ENCODE results near the gene ADH5. TPM values are rescaled to one million over a fixed set of nuclear protein-coding genes. Genes with fewer than 3 reads are reported as not detected.

ADH5 gene
- total and polyA plus RNA-seq, 10 of the 15 experiments (the other 5 are each of a cell fraction or from before 2014, with no cell fraction given): 48.5 to 159 (median 95.3) TPM

DNA sequence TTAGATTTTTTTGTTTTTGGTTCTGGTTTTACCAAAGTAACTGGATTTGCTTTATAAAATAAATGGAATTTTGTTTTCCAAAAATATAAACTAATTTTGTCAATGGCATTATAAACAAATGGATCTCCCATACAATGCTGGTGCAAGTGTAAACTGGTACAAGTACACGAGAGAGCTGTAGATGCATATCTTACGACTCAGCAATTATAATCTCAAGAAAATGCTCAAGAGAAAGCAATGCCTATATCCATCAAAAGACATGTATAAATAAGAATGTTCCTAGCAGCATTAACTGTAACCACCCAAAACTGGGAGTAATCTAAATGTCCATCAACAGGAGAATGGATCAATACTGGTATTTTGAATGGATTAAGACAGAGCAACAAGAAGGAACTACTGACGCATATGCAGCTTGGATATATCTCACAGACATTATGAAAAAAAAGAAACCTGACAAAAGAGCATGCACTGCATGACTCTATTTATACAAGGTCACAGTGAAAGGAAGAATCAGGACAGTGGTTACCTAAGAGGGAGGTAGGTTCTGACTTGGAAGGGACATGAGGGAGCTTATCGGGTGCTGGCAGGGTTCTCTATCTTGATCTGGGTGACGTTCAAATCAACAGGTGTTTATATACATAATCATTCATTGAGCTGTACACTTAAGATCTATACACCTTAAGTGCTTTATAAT is 9.5 kb downstream of the ADH5 start:
- ChIA-PET POLR2A (interaction anchor here (1.1 kb wide), 1 partner anchor 10 kb away, joined by 3 read pairs; the partner anchor contains the start of gene ADH5), RAD21 (ENCODE audit: unreplicated experiment) (no interaction called here), SMC1A (ENCODE audit: uncharacterized antibody, unreplicated experiment) (no interaction called here), CTCF (interaction anchor here (2.1 kb wide), 1 partner anchor 23 kb away, joined by 9 read pairs; no protein-coding TSS in a partner anchor)
- no peak overlapping the region for H3K4me3 ChIP-seq
- H3K4me1 ChIP-seq (ENCODE audit: control insufficient read depth, insufficient read depth, low read length): no peaks in the 10 kb centered on the region
- in situ Hi-C loops (cut with MboI) (loop anchor here (25.0 kb wide), 1 partner anchor 858 kb away; the partner anchor contains the start of gene DNAJB14), intact Hi-C loops (cut with micrococcal nuclease; ENCODE audit: unreplicated experiment) (no loop called here)
- no peaks in the 10 kb centered on the region for H3K9me3 ChIP-seq (replicated peaks; ENCODE audit: control insufficient read depth, insufficient read depth, low read length)
- TF ChIP-seq SMARCA5 (IDR thresholded peaks at IDR 0.05): no peak
- no peak for TF ChIP-seq ZNF24 (IDR thresholded peaks at IDR 0.05)
- no peak for TF ChIP-seq SIN3A (IDR thresholded peaks at IDR 0.05; ENCODE audit: low read depth, low read length)
- TF ChIP-seq, protein P1, sequence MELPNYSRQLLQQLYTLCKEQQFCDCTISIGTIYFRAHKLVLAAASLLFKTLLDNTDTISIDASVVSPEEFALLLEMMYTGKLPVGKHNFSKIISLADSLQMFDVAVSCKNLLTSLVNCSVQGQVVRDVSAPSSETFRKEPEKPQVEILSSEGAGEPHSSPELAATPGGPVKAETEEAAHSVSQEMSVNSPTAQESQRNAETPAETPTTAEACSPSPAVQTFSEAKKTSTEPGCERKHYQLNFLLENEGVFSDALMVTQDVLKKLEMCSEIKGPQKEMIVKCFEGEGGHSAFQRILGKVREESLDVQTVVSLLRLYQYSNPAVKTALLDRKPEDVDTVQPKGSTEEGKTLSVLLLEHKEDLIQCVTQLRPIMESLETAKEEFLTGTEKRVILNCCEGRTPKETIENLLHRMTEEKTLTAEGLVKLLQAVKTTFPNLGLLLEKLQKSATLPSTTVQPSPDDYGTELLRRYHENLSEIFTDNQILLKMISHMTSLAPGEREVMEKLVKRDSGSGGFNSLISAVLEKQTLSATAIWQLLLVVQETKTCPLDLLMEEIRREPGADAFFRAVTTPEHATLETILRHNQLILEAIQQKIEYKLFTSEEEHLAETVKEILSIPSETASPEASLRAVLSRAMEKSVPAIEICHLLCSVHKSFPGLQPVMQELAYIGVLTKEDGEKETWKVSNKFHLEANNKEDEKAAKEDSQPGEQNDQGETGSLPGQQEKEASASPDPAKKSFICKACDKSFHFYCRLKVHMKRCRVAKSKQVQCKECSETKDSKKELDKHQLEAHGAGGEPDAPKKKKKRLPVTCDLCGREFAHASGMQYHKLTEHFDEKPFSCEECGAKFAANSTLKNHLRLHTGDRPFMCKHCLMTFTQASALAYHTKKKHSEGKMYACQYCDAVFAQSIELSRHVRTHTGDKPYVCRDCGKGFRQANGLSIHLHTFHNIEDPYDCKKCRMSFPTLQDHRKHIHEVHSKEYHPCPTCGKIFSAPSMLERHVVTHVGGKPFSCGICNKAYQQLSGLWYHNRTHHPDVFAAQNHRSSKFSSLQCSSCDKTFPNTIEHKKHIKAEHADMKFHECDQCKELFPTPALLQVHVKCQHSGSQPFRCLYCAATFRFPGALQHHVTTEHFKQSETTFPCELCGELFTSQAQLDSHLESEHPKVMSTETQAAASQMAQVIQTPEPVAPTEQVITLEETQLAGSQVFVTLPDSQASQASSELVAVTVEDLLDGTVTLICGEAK (IDR thresholded peaks at IDR 0.05; ENCODE audit: borderline replicate concordance): no peak
- TF ChIP-seq POLR2AphosphoS2 (IDR thresholded peaks at IDR 0.05; ENCODE audit: low read depth, low read length): no peak
- H3K9ac ChIP-seq (ENCODE audit: control insufficient read depth, insufficient read depth, low read length): no peak overlapping the region
- TSS peak; percentile 4 for BruUV-seq (replicated peaks)
- H4K20me1 ChIP-seq (ENCODE audit: control insufficient read depth, insufficient read depth): no peaks in the 10 kb centered on the region
- WGBS (ENCODE audit: insufficient coverage, insufficient replicate concordance, low lambda C conversion rate, missing lambda C conversion rate): 94% methylated on average over 5 of the region's 5 CpGs
- H2AFZ ChIP-seq (ENCODE audit: control insufficient read depth, low read depth, low read length): no peak overlapping the region
- H3K79me2 ChIP-seq (ENCODE audit: control insufficient read depth, insufficient read depth, low read length): no peaks in the 10 kb centered on the region
- peaks cover 3 to 22% of the 10 kb centered on the region in 2 experiments for H3K36me3 ChIP-seq (ENCODE audit: control insufficient read depth in 2 of 2, insufficient read depth in 2 of 2, low read length in 1 of 2)
- FAIRE-seq: no peak
- no peak overlapping the region for H3K27ac ChIP-seq (ENCODE audit: control insufficient read depth, insufficient read depth)
- ATAC-seq: no peak
- no peak overlapping the region for H3K4me2 ChIP-seq (ENCODE audit: control insufficient read depth, insufficient read depth)
- DNase-seq (ENCODE audit: low read depth, low spot score): no peak
- no peaks in the 10 kb centered on the region for H3K27me3 ChIP-seq (replicated peaks in 1 of 2; ENCODE audit: control insufficient read depth in 2 of 2, insufficient read depth in 2 of 2, low read length in 1 of 2)

Data from GM12878 (cell line).